HepG2 (cell line): ENCODE data around the gene GNA12. TPM values are rescaled to one million over a fixed set of nuclear protein-coding genes. Genes with fewer than 3 reads are reported as not detected.
A peak's percentile ranks its signal among the peaks of the same experiment; 100 is the strongest.

Source experiments
- ATF4 ChIP-seq, 2 experiments: fragments of 450-650 bp in 1 of 2; sonication (generic) in 1 of 2; formaldehyde crosslinking; IDR thresholded peaks; 2 replicates each; pipeline versions ENCODE4 v1.5.0 to v1.8.0; 2020 to 2022; ENCODE audit warnings: mild to moderate bottlenecking in 1 of 2, missing genetic modification reagents in 1 of 2
- GATAD1 ChIP-seq: IDR thresholded peaks from 2 replicates; pipeline ENCODE4 v1.6.1; 2016; ENCODE audit warnings: missing genetic modification reagents, missing compliant biosample characterization
- HIVEP1 ChIP-seq: sonication (generic); formaldehyde crosslinking; IDR thresholded peaks from 2 replicates; pipeline ENCODE4 v1.4.0; 2020; ENCODE audit warnings: mild to moderate bottlenecking, missing genetic modification reagents
- POLR2G ChIP-seq: fragments of 200-400 bp; formaldehyde crosslinking; IDR thresholded peaks from 2 replicates; pipeline ENCODE4 v1.6.1; 2018; ENCODE audit warnings: mild to moderate bottlenecking, low read depth, low read length, moderate library complexity
- ZNF512B ChIP-seq: sonication (generic); formaldehyde crosslinking; IDR thresholded peaks from 2 replicates; pipeline ENCODE4 v1.5.1; 2020; ENCODE audit warnings: missing genetic modification reagents, mild to moderate bottlenecking, borderline replicate concordance
- ZNF770 ChIP-seq: sonication (generic); formaldehyde crosslinking; IDR thresholded peaks from 2 replicates; pipeline ENCODE4 v1.5.0; 2020; ENCODE audit warnings: mild to moderate bottlenecking, missing genetic modification reagents
- polyA plus RNA-seq, 8 experiments: library from polyadenylated mRNA; depleted of rRNA in 3 of 8; stranded (reverse) in 7 of 8; unstranded in 1 of 8; fragments of >200 nt; fragmentation: Illumina TruSeq in 4 of 8; extraction: Trizol in 4 of 8; gene quantifications; 2 replicates each; pipeline versions ENCODE4 v1.2.1 to v1.2.3, GENCODE V29; 2011 to 2016; ENCODE audit warnings: low read depth in 4 of 8, missing spikeins in 1 of 8, mixed read lengths in 1 of 8; ENCODE audit not compliant: insufficient read depth in 1 of 8
- total RNA-seq, 5 experiments: library from RNA; depleted of rRNA; stranded (reverse); fragments of >200 nt; fragmentation: Illumina TruSeq; extraction: Trizol; gene quantifications; 2 replicates each; pipeline ENCODE4 v1.2.3, GENCODE V29; 2016; ENCODE audit warnings: low read depth in 1 of 5

The GNA12 gene
- total and polyA plus RNA-seq, 2 of the 13 experiments (the other 11 are each of a cell fraction or from before 2014, with no cell fraction given): 16.2 to 50.9 TPM

GRCh38 chr7:2693420-2694121, 150.5 kb downstream of the GNA12 start (continued):
- peak in 1 of 2 experiments; percentile 99; a peak in 2 of 4 replicates for TF ChIP-seq ATF4 (CRISPR knock-in tag; IDR thresholded peaks at IDR 0.05)
- peak; percentile 22; the same call in 1 of the 2 replicates for TF ChIP-seq GATAD1
- TF ChIP-seq ZNF770: peak; percentile 46; the same call in 1 of the 2 replicates
- TF ChIP-seq ZNF512B (CRISPR knock-in tag): 0 out of 2 replicates have a peak, but pooled peaks have one; percentile 62
- TF ChIP-seq POLR2G: peak; percentile 56
- TF ChIP-seq HIVEP1 (CRISPR knock-in tag): peak; percentile 34; the same call in 1 of the 2 replicates
